GM23248 (cell line): Measurements from ENCODE around the gene CLCA1. TPM values are rescaled to one million over a fixed set of nuclear protein-coding genes. Genes with fewer than 3 reads are reported as not detected.

Experiments used
- DNase-seq: peaks from one replicate; pipeline ENCODE4 v3.0.0-alpha.2; 2015
- H2AFZ ChIP-seq: fragments of 200-600 bp; sonication (generic); 2 replicates; pipeline ENCODE4 v1.6.1; 2016; ENCODE audit warnings: antibody characterized with exemption
- H3F3A ChIP-seq: fragments of 200-600 bp; sonication (generic); 2 replicates; pipeline ENCODE4 v1.6.1; 2016; ENCODE audit warnings: mild to moderate bottlenecking, antibody characterized with exemption, mixed run types; ENCODE audit not compliant: insufficient read depth
- H3K27ac ChIP-seq: fragments of 200-600 bp; sonication (generic); 2 replicates; pipeline ENCODE4 v1.5.1; 2016; ENCODE audit warnings: mild to moderate bottlenecking
- H3K27me3 ChIP-seq: fragments of 200-600 bp; sonication (generic); replicated peaks from 2 replicates; pipeline ENCODE4 v1.6.1; 2016; ENCODE audit warnings: mild to moderate bottlenecking; ENCODE audit not compliant: insufficient read depth
- H3K36me3 ChIP-seq: fragments of 200-600 bp; sonication (generic); 2 replicates; pipeline ENCODE4 v1.6.1; 2016; ENCODE audit warnings: low read depth, mild to moderate bottlenecking
- H3K4me1 ChIP-seq: fragments of 200-600 bp; sonication (generic); 2 replicates; pipeline ENCODE4 v1.6.1; 2016; ENCODE audit warnings: mild to moderate bottlenecking; ENCODE audit not compliant: insufficient read depth
- H3K4me2 ChIP-seq: fragments of 200-600 bp; sonication (generic); one replicate; pipeline ENCODE4 v1.6.1; 2016; ENCODE audit warnings: mild to moderate bottlenecking; ENCODE audit not compliant: unreplicated experiment
- H3K4me3 ChIP-seq: fragments of 200-600 bp; sonication (generic); 2 replicates; pipeline ENCODE4 v1.5.1; 2016; ENCODE audit warnings: mild to moderate bottlenecking
- H3K79me2 ChIP-seq: fragments of 200-600 bp; sonication (generic); 2 replicates; pipeline ENCODE4 v1.6.1; 2016; ENCODE audit warnings: mild to moderate bottlenecking; ENCODE audit not compliant: insufficient read depth
- H3K9ac ChIP-seq: fragments of 200-600 bp; sonication (generic); 2 replicates; pipeline ENCODE4 v1.6.1; 2016; ENCODE audit warnings: mild to moderate bottlenecking
- H3K9me2 ChIP-seq: fragments of 200-600 bp; sonication (generic); 2 replicates; pipeline ENCODE4 v1.6.1; 2016; ENCODE audit warnings: mixed run types, mild to moderate bottlenecking, moderate library complexity; ENCODE audit not compliant: insufficient read depth
- H3K9me3 ChIP-seq: fragments of 200-600 bp; sonication (generic); one replicate; pipeline ENCODE4 v1.6.1; 2017; ENCODE audit warnings: low read depth
- H4K20me1 ChIP-seq: fragments of 200-600 bp; sonication (generic); 2 replicates; pipeline ENCODE4 v1.6.0; 2016; ENCODE audit not compliant: insufficient read depth
- EZH2 ChIP-seq: fragments of 200-600 bp; sonication (generic); IDR thresholded peaks from 2 replicates; pipeline ENCODE4 v1.6.1; 2018; ENCODE audit warnings: antibody characterized with exemption, mild to moderate bottlenecking; ENCODE audit not compliant: insufficient read depth, poor library complexity, severe bottlenecking
- EZH2phosphoT487 ChIP-seq: fragments of 200-600 bp; sonication (generic); IDR thresholded peaks from 2 replicates; pipeline ENCODE4 v1.6.1; 2018; ENCODE audit warnings: antibody characterized with exemption, moderate library complexity, mild to moderate bottlenecking, low read depth; ENCODE audit not compliant: insufficient read depth
- whole genome bisulfite sequencing, 2 experiments: methylation state at CpG; one replicate each; pipeline ENCODE4 v1.1.6; 2015 to 2017; ENCODE audit warnings: low lambda C conversion rate in 2 of 2, low coverage in 1 of 2; ENCODE audit errors: missing lambda C conversion rate in 2 of 2; 5-methylcytosine and 5-hydroxymethylcytosine counted together
- in situ Hi-C: fragments of 300-500 bp; cut with MboI; formaldehyde crosslinking; loops from 2 replicates; pipeline ENCODE4 v1.15.0; 2020
- polyA plus RNA-seq: library from polyadenylated mRNA; unstranded; fragments of >200 nt; fragmentation: Nextera tagmentation; extraction: Ambion mirVana; gene quantifications from 2 replicates; pipeline ENCODE4 v1.2.1, GENCODE V29; 2016
- total RNA-seq: library from RNA; depleted of rRNA; stranded (reverse); fragments of >200 nt; shearing (Covaris generic); gene quantifications from 2 replicates; pipeline ENCODE4 v1.2.3, GENCODE V29; 2014

CLCA1 gene
- total and polyA plus RNA-seq, 2 experiments from 2014 or later = not detected

- in situ Hi-C loops = loop anchor here (10.0 to 25.0 kb wide), 2 partner anchors 124 to 579 kb away; no protein-coding TSS in a partner anchor
- Histone ChIP-seq H3K4me2 (peak overlapping the region; percentile 41), H4K20me1 (no peaks in the 10 kb centered on the region), H3K79me2 (no peaks in the 10 kb centered on the region), H3K9me2 (no peaks in the 10 kb centered on the region), H3K9ac (no peak overlapping the region), H3F3A (peaks cover 14% of the 10 kb centered on the region; the same call in 1 of the 2 replicates), H3K27me3 (no peaks in the 10 kb centered on the region), H3K9me3 (no peaks in the 10 kb centered on the region), H3K4me1 (peaks cover 19% of the 10 kb centered on the region), H3K4me3 (peak overlapping the region; percentile 41; the same call in 1 of the 2 replicates), H3K27ac (no peak overlapping the region), H3K36me3 (no peaks in the 10 kb centered on the region), H2AFZ (peak overlapping the region; percentile 80)
- TF ChIP-seq EZH2 (no peak), EZH2phosphoT487 (no peak)
- 66 to 70% methylated on average over 2 of the region's 2 CpGs for WGBS, 2 experiments
- peak; percentile 49 for DNase-seq
Observed at GRCh38 chr1:86508583-86508969, 39.8 kb downstream of the CLCA1 start.

GRCh38 chr1:86515597-86515996, 46.9 kb downstream of the CLCA1 start:
- H3K9me3 ChIP-seq = no peaks in the 10 kb centered on the region
- H2AFZ ChIP-seq = no peak overlapping the region
- no peaks in the 10 kb centered on the region for H3K36me3 ChIP-seq
- peak; percentile 24 for DNase-seq
- no peaks in the 10 kb centered on the region for H3F3A ChIP-seq
- no peaks in the 10 kb centered on the region for H4K20me1 ChIP-seq
- no peak for TF ChIP-seq EZH2phosphoT487
- no peak for TF ChIP-seq EZH2
- 60 to 61% methylated on average over 2 of the region's 2 CpGs for WGBS, 2 experiments
- H3K9ac ChIP-seq = no peak overlapping the region
- H3K9me2 ChIP-seq = no peaks in the 10 kb centered on the region
- H3K27ac ChIP-seq = no peak overlapping the region
- H3K4me3 ChIP-seq = no peak overlapping the region
- H3K27me3 ChIP-seq = no peaks in the 10 kb centered on the region
- no peak overlapping the region for H3K4me2 ChIP-seq
- in situ Hi-C loops = loop anchor here (25.0 kb wide), 1 partner anchor 572 kb away; no protein-coding TSS in a partner anchor
- no peaks in the 10 kb centered on the region for H3K79me2 ChIP-seq
- no peaks in the 10 kb centered on the region for H3K4me1 ChIP-seq

GRCh38 chr1:86516335-86516734, 47.6 kb downstream of the CLCA1 start:
- Histone ChIP-seq H3K9ac (no peak overlapping the region), H3K27ac (no peak overlapping the region), H3K36me3 (no peaks in the 10 kb centered on the region), H3F3A (no peaks in the 10 kb centered on the region), H3K79me2 (no peaks in the 10 kb centered on the region), H3K27me3 (no peaks in the 10 kb centered on the region), H3K9me2 (no peaks in the 10 kb centered on the region), H3K4me2 (no peak overlapping the region), H3K4me1 (no peaks in the 10 kb centered on the region), H4K20me1 (no peaks in the 10 kb centered on the region), H3K9me3 (no peaks in the 10 kb centered on the region), H2AFZ (no peak overlapping the region), H3K4me3 (no peak overlapping the region)
- DNase-seq = peak; percentile 16
- in situ Hi-C loops = loop anchor here (25.0 kb wide), 1 partner anchor 571 kb away; no protein-coding TSS in a partner anchor
- 82 to 91% methylated on average over 1 of the region's 1 CpG for WGBS, 2 experiments
- TF ChIP-seq EZH2 (no peak), EZH2phosphoT487 (no peak)

- no peak for DNase-seq
- H4K20me1 ChIP-seq = no peaks in the 10 kb centered on the region
- H3K36me3 ChIP-seq = no peaks in the 10 kb centered on the region
- no peaks in the 10 kb centered on the region for H3K79me2 ChIP-seq
- H3K9me3 ChIP-seq = no peaks in the 10 kb centered on the region
- H3K4me2 ChIP-seq = no peak overlapping the region
- no peak overlapping the region for H2AFZ ChIP-seq
- no peaks in the 10 kb centered on the region for H3F3A ChIP-seq
- no peaks in the 10 kb centered on the region for H3K4me1 ChIP-seq
- TF ChIP-seq EZH2 = no peak
- TF ChIP-seq EZH2phosphoT487 = no peak
- H3K4me3 ChIP-seq = no peak overlapping the region
- no peak overlapping the region for H3K9ac ChIP-seq
- H3K27me3 ChIP-seq = no peaks in the 10 kb centered on the region
- no peaks in the 10 kb centered on the region for H3K9me2 ChIP-seq
- WGBS, 2 experiments = 28 to 30% methylated on average over 1 of the region's 1 CpG
- no peak overlapping the region for H3K27ac ChIP-seq
- in situ Hi-C loops = loop anchor here (25.0 kb wide), 1 partner anchor 570 kb away; no protein-coding TSS in a partner anchor
Observed at GRCh38 chr1:86517336-86517735, 48.6 kb downstream of the CLCA1 start.
